ENCODE measurements around the gene TM2D3. TPM values are rescaled to one million over a fixed set of nuclear protein-coding genes. Genes with fewer than 3 reads are reported as not detected.

The TM2D3 gene
- total and polyA plus RNA-seq, 2 experiments from 2014 or later = 26.2 to 36.6 TPM

DNA sequence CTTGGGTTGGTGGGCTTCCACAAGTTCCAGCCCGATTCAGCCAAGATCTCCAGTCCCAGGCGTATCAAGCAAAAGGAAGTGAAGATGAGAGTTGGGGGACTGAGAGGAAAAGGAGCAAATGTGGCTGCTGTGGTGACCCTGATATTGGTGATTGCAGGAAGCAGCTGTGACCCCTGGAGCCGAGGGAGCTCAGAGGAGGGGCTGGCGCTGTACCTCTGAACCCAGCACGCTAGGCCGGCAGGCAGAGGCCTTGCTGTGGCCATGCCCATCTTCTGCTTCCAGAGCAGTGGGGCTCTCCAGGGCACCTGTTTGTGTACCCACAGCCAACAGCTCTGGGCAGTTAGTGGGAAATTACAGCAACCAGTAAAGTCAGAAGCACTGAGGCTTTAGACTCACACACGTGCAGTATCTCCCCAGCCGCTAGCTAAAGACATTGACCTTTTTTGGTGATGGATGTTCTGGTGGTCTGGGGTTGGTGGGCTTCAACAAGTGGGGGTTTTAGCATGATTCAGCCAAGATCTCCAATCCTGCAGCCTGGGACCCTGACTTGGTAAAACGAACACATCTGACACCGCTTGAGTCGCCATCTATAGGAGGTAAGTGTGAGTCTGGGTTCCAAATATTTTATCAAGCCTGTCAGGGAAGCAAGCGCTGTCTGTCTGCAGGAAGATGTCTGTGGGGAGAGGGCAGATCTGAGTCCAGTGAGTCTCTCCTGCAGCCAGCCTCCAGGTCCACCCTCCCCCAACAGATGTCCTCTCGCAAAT lies 33.1 kb downstream of the TM2D3 start:
- Histone ChIP-seq H3K4me1 (ENCODE audit: insufficient read depth) (peaks cover 8% of the 10 kb centered on the region), H3K27me3 (ENCODE audit: insufficient read depth) (no peaks in the 10 kb centered on the region), H3K4me3 (no peak overlapping the region), H3K79me2 (replicated peaks; ENCODE audit: insufficient read depth) (no peaks in the 10 kb centered on the region), H3F3A (replicated peaks; ENCODE audit: low read depth) (no peaks in the 10 kb centered on the region), H3K27ac (ENCODE audit: low read depth) (no peak overlapping the region), H2AFZ (no peak overlapping the region), H3K4me2 (no peak overlapping the region), H3K36me3 (ENCODE audit: insufficient read depth) (no peaks in the 10 kb centered on the region), H3K9me2 (ENCODE audit: insufficient read depth) (no peaks in the 10 kb centered on the region), H4K20me1 (replicated peaks; ENCODE audit: insufficient read depth) (no peaks in the 10 kb centered on the region)
- Mint-ChIP-seq H3K27me3 (ENCODE audit: insufficient read depth, low read depth, poor library complexity) (peaks cover 14% of the 10 kb centered on the region), H3K36me3 (ENCODE audit: low read depth) (peaks cover 8% of the 10 kb centered on the region; the same call in 2 of the 3 replicates), H3K4me3 (no peak overlapping the region), H3K4me1 (peaks cover 31% of the 10 kb centered on the region), H3K9me3 (peaks cover 5% of the 10 kb centered on the region; the same call in 2 of the 3 replicates), H3K27ac (no peak overlapping the region)
- TF ChIP-seq CREB1 (CRISPR knock-in tag; IDR thresholded peaks at IDR 0.05; ENCODE audit: low read depth) = no peak
- TF ChIP-seq, protein P1, sequence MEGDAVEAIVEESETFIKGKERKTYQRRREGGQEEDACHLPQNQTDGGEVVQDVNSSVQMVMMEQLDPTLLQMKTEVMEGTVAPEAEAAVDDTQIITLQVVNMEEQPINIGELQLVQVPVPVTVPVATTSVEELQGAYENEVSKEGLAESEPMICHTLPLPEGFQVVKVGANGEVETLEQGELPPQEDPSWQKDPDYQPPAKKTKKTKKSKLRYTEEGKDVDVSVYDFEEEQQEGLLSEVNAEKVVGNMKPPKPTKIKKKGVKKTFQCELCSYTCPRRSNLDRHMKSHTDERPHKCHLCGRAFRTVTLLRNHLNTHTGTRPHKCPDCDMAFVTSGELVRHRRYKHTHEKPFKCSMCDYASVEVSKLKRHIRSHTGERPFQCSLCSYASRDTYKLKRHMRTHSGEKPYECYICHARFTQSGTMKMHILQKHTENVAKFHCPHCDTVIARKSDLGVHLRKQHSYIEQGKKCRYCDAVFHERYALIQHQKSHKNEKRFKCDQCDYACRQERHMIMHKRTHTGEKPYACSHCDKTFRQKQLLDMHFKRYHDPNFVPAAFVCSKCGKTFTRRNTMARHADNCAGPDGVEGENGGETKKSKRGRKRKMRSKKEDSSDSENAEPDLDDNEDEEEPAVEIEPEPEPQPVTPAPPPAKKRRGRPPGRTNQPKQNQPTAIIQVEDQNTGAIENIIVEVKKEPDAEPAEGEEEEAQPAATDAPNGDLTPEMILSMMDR (conservative IDR thresholded peaks at IDR 0.05; ENCODE audit: low read depth in 2 of 2) = peak in 1 of 2 experiments; percentile 31; a peak in 3 of 4 replicates
- TF ChIP-seq STAT1 (IDR thresholded peaks at IDR 0.05; ENCODE audit: unreplicated experiment) = no peak
- no peak for TF ChIP-seq EZH2phosphoT487 (IDR thresholded peaks at IDR 0.05; ENCODE audit: unreplicated experiment)
- DNase-seq (ENCODE audit: low spot score) (no peak), ATAC-seq (no peak)

DNA sequence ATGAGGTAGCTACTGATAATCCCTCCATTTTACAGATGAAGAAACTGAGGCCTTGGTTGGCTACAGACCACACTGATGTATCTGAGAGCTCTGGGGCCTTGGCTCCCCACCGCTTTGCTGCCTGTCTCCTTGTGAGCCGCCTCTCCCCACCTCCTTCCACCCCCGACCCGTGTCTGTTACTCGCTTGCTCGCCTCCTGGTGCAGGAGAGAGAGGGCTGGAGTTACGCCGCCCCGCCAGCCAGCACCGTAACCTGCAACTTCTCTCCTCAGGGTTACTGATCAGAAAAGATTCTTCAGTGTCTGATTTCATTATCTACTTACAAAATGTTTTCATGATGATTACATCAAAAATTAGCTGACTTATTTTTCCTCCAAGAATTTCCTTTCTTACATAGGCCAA lies 34.1 kb downstream of the TM2D3 start:
- H3K9me3 Mint-ChIP-seq = peaks cover under 1% of the 10 kb centered on the region; the same call in 1 of the 3 replicates
- H3K4me2 ChIP-seq = no peak overlapping the region
- no peak overlapping the region for H3K27ac ChIP-seq (ENCODE audit: low read depth)
- H3K4me1 Mint-ChIP-seq = peaks cover 31% of the 10 kb centered on the region
- no peaks in the 10 kb centered on the region for H3F3A ChIP-seq (replicated peaks; ENCODE audit: low read depth)
- ATAC-seq = peak; percentile 12; the same call in 2 of the 3 replicates
- no peaks in the 10 kb centered on the region for H3K79me2 ChIP-seq (replicated peaks; ENCODE audit: insufficient read depth)
- no peak overlapping the region for H3K27ac Mint-ChIP-seq
- no peaks in the 10 kb centered on the region for H3K27me3 ChIP-seq (ENCODE audit: insufficient read depth)
- peaks cover 14% of the 10 kb centered on the region for H3K27me3 Mint-ChIP-seq (ENCODE audit: insufficient read depth, low read depth, poor library complexity)
- no peak overlapping the region for H2AFZ ChIP-seq
- no peak overlapping the region for H3K4me3 ChIP-seq
- DNase-seq (ENCODE audit: low spot score) = no peak
- no peaks in the 10 kb centered on the region for H3K9me2 ChIP-seq (ENCODE audit: insufficient read depth)
- H3K4me3 Mint-ChIP-seq = no peak overlapping the region; the same call in 2 of the 3 replicates
- peaks cover 8% of the 10 kb centered on the region for H3K4me1 ChIP-seq (ENCODE audit: insufficient read depth)
- H3K36me3 ChIP-seq (ENCODE audit: insufficient read depth) = no peaks in the 10 kb centered on the region
- H4K20me1 ChIP-seq (replicated peaks; ENCODE audit: insufficient read depth) = no peaks in the 10 kb centered on the region
- H3K36me3 Mint-ChIP-seq (ENCODE audit: low read depth) = 0 out of 3 replicates have a peak, but pooled peaks cover under 1% of the 10 kb centered on the region
- no peak for TF ChIP-seq JUNB (IDR thresholded peaks at IDR 0.05; ENCODE audit: unreplicated experiment)
- TF ChIP-seq, protein P2, sequence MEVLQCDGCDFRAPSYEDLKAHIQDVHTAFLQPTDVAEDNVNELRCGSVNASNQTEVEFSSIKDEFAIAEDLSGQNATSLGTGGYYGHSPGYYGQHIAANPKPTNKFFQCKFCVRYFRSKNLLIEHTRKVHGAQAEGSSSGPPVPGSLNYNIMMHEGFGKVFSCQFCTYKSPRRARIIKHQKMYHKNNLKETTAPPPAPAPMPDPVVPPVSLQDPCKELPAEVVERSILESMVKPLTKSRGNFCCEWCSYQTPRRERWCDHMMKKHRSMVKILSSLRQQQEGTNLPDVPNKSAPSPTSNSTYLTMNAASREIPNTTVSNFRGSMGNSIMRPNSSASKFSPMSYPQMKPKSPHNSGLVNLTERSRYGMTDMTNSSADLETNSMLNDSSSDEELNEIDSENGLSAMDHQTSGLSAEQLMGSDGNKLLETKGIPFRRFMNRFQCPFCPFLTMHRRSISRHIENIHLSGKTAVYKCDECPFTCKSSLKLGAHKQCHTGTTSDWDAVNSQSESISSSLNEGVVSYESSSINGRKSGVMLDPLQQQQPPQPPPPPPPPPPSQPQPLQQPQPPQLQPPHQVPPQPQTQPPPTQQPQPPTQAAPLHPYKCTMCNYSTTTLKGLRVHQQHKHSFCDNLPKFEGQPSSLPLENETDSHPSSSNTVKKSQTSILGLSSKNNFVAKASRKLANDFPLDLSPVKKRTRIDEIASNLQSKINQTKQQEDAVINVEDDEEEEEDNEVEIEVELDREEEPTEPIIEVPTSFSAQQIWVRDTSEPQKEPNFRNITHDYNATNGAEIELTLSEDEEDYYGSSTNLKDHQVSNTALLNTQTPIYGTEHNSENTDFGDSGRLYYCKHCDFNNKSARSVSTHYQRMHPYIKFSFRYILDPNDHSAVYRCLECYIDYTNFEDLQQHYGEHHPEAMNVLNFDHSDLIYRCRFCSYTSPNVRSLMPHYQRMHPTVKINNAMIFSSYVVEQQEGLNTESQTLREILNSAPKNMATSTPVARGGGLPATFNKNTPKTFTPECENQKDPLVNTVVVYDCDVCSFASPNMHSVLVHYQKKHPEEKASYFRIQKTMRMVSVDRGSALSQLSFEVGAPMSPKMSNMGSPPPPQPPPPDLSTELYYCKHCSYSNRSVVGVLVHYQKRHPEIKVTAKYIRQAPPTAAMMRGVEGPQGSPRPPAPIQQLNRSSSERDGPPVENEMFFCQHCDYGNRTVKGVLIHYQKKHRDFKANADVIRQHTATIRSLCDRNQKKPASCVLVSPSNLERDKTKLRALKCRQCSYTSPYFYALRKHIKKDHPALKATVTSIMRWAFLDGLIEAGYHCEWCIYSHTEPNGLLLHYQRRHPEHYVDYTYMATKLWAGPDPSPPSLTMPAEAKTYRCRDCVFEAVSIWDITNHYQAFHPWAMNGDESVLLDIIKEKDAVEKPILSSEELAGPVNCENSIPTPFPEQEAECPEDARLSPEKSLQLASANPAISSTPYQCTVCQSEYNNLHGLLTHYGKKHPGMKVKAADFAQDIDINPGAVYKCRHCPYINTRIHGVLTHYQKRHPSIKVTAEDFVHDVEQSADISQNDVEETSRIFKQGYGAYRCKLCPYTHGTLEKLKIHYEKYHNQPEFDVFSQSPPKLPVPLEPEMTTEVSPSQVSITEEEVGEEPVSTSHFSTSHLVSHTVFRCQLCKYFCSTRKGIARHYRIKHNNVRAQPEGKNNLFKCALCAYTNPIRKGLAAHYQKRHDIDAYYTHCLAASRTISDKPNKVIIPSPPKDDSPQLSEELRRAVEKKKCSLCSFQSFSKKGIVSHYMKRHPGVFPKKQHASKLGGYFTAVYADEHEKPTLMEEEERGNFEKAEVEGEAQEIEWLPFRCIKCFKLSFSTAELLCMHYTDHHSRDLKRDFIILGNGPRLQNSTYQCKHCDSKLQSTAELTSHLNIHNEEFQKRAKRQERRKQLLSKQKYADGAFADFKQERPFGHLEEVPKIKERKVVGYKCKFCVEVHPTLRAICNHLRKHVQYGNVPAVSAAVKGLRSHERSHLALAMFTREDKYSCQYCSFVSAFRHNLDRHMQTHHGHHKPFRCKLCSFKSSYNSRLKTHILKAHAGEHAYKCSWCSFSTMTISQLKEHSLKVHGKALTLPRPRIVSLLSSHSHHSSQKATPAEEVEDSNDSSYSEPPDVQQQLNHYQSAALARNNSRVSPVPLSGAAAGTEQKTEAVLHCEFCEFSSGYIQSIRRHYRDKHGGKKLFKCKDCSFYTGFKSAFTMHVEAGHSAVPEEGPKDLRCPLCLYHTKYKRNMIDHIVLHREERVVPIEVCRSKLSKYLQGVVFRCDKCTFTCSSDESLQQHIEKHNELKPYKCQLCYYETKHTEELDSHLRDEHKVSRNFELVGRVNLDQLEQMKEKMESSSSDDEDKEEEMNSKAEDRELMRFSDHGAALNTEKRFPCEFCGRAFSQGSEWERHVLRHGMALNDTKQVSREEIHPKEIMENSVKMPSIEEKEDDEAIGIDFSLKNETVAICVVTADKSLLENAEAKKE (CRISPR knock-in tag; IDR thresholded peaks at IDR 0.05) = no peak
- TF ChIP-seq STAT1 (IDR thresholded peaks at IDR 0.05; ENCODE audit: unreplicated experiment) = no peak
- TF ChIP-seq EZH2 (IDR thresholded peaks at IDR 0.05; ENCODE audit: low read depth, unreplicated experiment) = no peak
- TF ChIP-seq, protein P3, sequence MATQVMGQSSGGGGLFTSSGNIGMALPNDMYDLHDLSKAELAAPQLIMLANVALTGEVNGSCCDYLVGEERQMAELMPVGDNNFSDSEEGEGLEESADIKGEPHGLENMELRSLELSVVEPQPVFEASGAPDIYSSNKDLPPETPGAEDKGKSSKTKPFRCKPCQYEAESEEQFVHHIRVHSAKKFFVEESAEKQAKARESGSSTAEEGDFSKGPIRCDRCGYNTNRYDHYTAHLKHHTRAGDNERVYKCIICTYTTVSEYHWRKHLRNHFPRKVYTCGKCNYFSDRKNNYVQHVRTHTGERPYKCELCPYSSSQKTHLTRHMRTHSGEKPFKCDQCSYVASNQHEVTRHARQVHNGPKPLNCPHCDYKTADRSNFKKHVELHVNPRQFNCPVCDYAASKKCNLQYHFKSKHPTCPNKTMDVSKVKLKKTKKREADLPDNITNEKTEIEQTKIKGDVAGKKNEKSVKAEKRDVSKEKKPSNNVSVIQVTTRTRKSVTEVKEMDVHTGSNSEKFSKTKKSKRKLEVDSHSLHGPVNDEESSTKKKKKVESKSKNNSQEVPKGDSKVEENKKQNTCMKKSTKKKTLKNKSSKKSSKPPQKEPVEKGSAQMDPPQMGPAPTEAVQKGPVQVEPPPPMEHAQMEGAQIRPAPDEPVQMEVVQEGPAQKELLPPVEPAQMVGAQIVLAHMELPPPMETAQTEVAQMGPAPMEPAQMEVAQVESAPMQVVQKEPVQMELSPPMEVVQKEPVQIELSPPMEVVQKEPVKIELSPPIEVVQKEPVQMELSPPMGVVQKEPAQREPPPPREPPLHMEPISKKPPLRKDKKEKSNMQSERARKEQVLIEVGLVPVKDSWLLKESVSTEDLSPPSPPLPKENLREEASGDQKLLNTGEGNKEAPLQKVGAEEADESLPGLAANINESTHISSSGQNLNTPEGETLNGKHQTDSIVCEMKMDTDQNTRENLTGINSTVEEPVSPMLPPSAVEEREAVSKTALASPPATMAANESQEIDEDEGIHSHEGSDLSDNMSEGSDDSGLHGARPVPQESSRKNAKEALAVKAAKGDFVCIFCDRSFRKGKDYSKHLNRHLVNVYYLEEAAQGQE (IDR thresholded peaks at IDR 0.05; ENCODE audit: unreplicated experiment) = no peak
- TF ChIP-seq EZH2phosphoT487 (IDR thresholded peaks at IDR 0.05; ENCODE audit: unreplicated experiment) = no peak

Data from GM23338 (cell line).